ENCODE data around the gene ZNRD2. TPM values are rescaled to one million over a fixed set of nuclear protein-coding genes. Genes with fewer than 3 reads are reported as not detected.

The ZNRD2 gene
- total RNA-seq, 2 donors from 2014 or later: 39.2 to 66.9 TPM

DNA sequence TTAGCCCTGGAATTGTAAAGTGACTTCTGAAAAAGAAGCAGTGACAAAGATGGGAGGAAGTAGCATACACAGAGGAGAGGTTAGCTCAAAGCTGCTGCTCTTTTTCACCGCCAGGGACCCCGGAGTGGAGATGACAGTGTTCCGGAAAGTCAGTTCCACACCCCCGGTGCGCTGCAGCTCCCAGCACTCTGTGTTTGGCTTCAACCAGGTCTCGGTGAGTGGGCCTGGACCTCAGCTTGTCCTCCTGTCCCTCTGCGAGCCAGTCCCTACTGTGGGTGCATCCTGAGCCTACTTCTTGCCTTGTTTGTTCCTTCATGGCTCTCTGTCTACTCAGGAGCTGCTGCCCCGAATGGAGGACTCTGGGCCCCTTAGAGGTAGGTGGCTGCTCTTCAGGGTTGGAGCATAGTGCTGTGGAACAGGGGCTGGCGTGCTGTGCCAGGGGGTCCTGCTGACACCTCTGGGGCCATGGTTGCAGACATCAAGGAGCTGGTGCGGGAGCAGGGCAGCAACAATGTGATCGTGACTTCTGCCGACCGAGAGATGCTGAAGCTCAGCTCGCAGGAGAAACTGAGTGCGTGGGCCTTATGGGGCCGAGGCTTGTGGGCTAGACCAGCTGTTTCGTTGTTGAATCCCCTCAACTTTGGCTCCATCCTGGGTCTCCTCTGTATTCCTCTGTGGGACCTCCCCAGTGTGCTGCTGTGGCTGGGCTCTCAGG is 47.0 kb downstream of the ZNRD2 start:
- no peaks in the 10 kb centered on the region for H3K9me3 ChIP-seq
- no peak for ATAC-seq
- H3K4me1 ChIP-seq: peaks cover 29% of the 10 kb centered on the region
- no peak overlapping the region for H3K4me3 ChIP-seq
- no peak for TF ChIP-seq POLR2A (IDR thresholded peaks at IDR 0.05)
- TF ChIP-seq, protein P1, sequence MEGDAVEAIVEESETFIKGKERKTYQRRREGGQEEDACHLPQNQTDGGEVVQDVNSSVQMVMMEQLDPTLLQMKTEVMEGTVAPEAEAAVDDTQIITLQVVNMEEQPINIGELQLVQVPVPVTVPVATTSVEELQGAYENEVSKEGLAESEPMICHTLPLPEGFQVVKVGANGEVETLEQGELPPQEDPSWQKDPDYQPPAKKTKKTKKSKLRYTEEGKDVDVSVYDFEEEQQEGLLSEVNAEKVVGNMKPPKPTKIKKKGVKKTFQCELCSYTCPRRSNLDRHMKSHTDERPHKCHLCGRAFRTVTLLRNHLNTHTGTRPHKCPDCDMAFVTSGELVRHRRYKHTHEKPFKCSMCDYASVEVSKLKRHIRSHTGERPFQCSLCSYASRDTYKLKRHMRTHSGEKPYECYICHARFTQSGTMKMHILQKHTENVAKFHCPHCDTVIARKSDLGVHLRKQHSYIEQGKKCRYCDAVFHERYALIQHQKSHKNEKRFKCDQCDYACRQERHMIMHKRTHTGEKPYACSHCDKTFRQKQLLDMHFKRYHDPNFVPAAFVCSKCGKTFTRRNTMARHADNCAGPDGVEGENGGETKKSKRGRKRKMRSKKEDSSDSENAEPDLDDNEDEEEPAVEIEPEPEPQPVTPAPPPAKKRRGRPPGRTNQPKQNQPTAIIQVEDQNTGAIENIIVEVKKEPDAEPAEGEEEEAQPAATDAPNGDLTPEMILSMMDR (IDR thresholded peaks at IDR 0.05): no peak
- peaks cover 7 to 21% of the 10 kb centered on the region in 2 donors for H3K36me3 ChIP-seq (replicated peaks in 1 of 2; ENCODE audit: insufficient read depth in 1 of 2, low read depth in 2 of 2)
- WGBS, 2 donors: 84 to 89% methylated on average over 15 to 16 of the region's 17 CpGs
- H3K27me3 ChIP-seq: no peaks in the 10 kb centered on the region
- no peak overlapping the region for H3K27ac ChIP-seq
- DNase-seq: no peak
- intact Hi-C loops (cut with DNase I): no loop called here

DNA sequence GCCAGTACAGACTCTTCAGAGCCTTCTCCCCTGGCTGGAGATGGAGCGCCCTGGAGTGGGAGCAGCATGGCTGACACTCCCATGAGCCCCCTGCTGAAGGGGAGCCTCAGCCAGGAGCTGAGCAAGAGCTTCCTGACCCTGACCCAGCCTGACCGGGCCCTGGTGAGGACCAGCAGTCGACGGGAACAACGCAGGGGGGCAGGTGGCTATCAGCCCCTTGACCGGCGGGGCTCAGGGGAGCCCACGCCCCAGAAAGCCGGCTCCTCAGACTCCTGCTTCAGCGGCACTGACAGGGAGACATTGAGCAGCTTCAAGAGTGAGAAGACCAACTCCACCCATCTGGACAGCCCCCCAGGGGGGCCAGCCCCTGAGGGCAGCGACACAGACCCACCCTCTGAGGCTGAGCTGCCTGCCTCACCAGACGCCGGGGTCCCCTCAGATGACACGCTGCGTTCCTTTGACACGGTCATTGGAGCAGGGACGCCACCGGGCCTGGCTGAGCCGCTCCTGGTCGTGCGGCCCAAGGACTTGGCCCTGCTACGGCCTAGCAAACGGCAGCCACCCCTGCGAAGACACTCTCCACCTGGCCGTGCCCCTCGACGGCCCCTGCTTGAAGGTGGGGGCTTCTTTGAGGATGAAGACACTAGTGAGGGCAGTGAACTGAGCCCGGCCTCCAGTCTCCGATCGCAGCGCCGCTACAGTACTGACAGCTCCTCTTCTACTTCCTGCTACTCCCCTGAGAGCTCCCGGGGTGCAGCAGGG is 47.9 kb downstream of the ZNRD2 start:
- Histone ChIP-seq H3K4me3 (no peak overlapping the region), H3K9me3 (no peaks in the 10 kb centered on the region), H3K27me3 (no peaks in the 10 kb centered on the region), H3K4me1 (peaks cover 20% of the 10 kb centered on the region), H3K27ac (no peak overlapping the region), H3K36me3 (replicated peaks in 1 of 2; ENCODE audit: insufficient read depth in 1 of 2, low read depth in 2 of 2) (peaks cover 8 to 21% of the 10 kb centered on the region in 2 donors)
- TF ChIP-seq, protein P1 (IDR thresholded peaks at IDR 0.05): no peak
- no peak for TF ChIP-seq POLR2A (IDR thresholded peaks at IDR 0.05)
- DNase-seq: no peak
- ATAC-seq: no peak
- WGBS, 2 donors: 86 to 98% methylated on average over 10 to 22 of the region's 33 CpGs
- intact Hi-C loops (cut with DNase I): no loop called here

- ATAC-seq (no peak), DNase-seq (no peak)
- Histone ChIP-seq H3K4me1 (peaks cover 18% of the 10 kb centered on the region), H3K4me3 (no peak overlapping the region), H3K9me3 (no peaks in the 10 kb centered on the region), H3K36me3 (replicated peaks in 1 of 2; ENCODE audit: insufficient read depth in 1 of 2, low read depth in 2 of 2) (peaks cover 10 to 21% of the 10 kb centered on the region in 2 donors), H3K27me3 (no peaks in the 10 kb centered on the region), H3K27ac (no peak overlapping the region)
- intact Hi-C loops (cut with DNase I): no loop called here
- no peak for TF ChIP-seq POLR2A (IDR thresholded peaks at IDR 0.05)
- TF ChIP-seq, protein P1 (IDR thresholded peaks at IDR 0.05): no peak
- 94 to 96% methylated on average over 14 of the region's 14 CpGs for WGBS, 2 donors
Measured at GRCh38 chr11:65618763-65619162, 48.5 kb downstream of the ZNRD2 start.

GRCh38 chr11:65619281-65619928 is 49.1 kb downstream of the ZNRD2 start:
- ATAC-seq (no peak), DNase-seq (no peak)
- Histone ChIP-seq H3K36me3 (replicated peaks in 1 of 2; ENCODE audit: insufficient read depth in 1 of 2, low read depth in 2 of 2) (peaks cover 15 to 21% of the 10 kb centered on the region in 2 donors), H3K27ac (no peak overlapping the region), H3K4me3 (no peak overlapping the region), H3K9me3 (no peaks in the 10 kb centered on the region), H3K4me1 (peaks cover 18% of the 10 kb centered on the region), H3K27me3 (no peaks in the 10 kb centered on the region)
- intact Hi-C loops (cut with DNase I): no loop called here
- whole genome bisulfite sequencing, 2 donors: 90 to 92% methylated on average over 18 to 29 of the region's 29 CpGs
- TF ChIP-seq POLR2A (IDR thresholded peaks at IDR 0.05): no peak
- TF ChIP-seq, protein P1 (IDR thresholded peaks at IDR 0.05): no peak
